SU-DHL-6 (cell line): ENCODE measurements around the gene KCNE2.

ENCODE experiments used
- CTCF ChIP-seq: fragments of 200-600 bp; sonication (generic); IDR thresholded peaks from one replicate; pipeline ENCODE4 v1.5.1; 2017; ENCODE audit warnings: antibody characterized with exemption, mild to moderate bottlenecking, low read length, moderate library complexity; ENCODE audit not compliant: insufficient read depth, poor library complexity, severe bottlenecking
- EZH2phosphoT487 ChIP-seq: fragments of 200-600 bp; sonication (generic), shearing (Covaris generic); conservative IDR thresholded peaks from 2 replicates; pipeline ENCODE4 v1.6.1; 2018; ENCODE audit warnings: mild to moderate bottlenecking, antibody characterized with exemption, low read length, moderate library complexity, mixed read lengths

DNA sequence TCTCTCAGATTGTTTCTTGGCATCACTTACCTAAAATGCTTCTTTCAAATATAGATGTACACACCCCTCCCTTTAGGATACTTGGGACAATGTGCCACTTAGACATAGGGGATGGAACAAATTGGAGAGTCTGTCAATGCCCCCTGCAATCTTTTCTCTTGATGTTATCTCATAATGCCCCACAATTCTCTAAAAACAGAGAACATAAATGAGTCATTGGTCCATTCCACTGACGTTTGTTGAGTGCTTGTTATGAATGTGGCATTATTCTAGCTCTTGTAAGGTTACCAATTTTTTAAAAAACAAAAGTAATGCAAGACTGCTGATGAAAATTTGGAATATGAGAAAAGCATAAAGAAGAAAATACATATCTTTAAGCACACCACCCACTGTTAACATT is 5.9 kb downstream of the KCNE2 start:
- TF ChIP-seq CTCF (no peak), EZH2phosphoT487 (no peak)
